B cell (primary cell): ENCODE data around the gene SPTBN1. TPM values are rescaled to one million over a fixed set of nuclear protein-coding genes. Genes with fewer than 3 reads are reported as not detected.

Experiments
- ATAC-seq: fragments of 200-7000 bp; cut with Tn5 transposase; one replicate; pipeline ENCODE4 v1.10.0; 2021; ENCODE audit warnings: low read depth, mild to moderate bottlenecking, moderate number of reproducible peaks, moderate library complexity
- CTCF ChIA-PET: fragments of 350-600 bp; sonication (Branson Sonifier 250); formaldehyde crosslinking; loops from one replicate; lab custom pipeline; 2021; ENCODE audit warnings: antibody characterized with exemption, inconsistent platforms; lab: Charles Lee
- POLR2A ChIA-PET: fragments of 350-600 bp; sonication (Branson Sonifier 250); formaldehyde crosslinking; loops from one replicate; lab custom pipeline; 2021; ENCODE audit warnings: antibody characterized with exemption; lab: Charles Lee
- DNase-seq: peaks from one replicate; pipeline ENCODE4 v3.0.0; 2013
- H2AFZ ChIP-seq: 2 replicates; pipeline ENCODE4 v1.6.1; 2012; ENCODE audit warnings: mild to moderate bottlenecking, low read depth, low read length; ENCODE audit not compliant: insufficient read depth, poor library complexity, severe bottlenecking
- H3K27ac ChIP-seq, 2 donors: 1 replicate in 1 of 2; 2 replicates in 1 of 2; pipeline ENCODE4 v1.5.1; 2012 to 2013; ENCODE audit warnings: low read length in 2 of 2, mild to moderate bottlenecking in 2 of 2, moderate library complexity in 1 of 2
- H3K27me3 ChIP-seq, 4 experiments: fragments of 200-600 bp in 1 of 4; sonication (generic) in 1 of 4; replicated peaks in 1 of 4; 1 replicate in 2 of 4; 2 replicates in 2 of 4; pipeline versions ENCODE4 v1.6.1 to v1.7.0; 2013 to 2016; ENCODE audit warnings: low read length in 3 of 4, mild to moderate bottlenecking in 2 of 4, mixed read lengths in 1 of 4, moderate library complexity in 1 of 4; ENCODE audit not compliant: insufficient read depth in 4 of 4, control insufficient read depth in 3 of 4; ENCODE audit errors: control extremely low read depth in 1 of 4
- H3K36me3 ChIP-seq, 2 experiments: replicated peaks in 1 of 2; 1 replicate in 1 of 2; 2 replicates in 1 of 2; pipeline versions ENCODE4 v1.6.1 to v1.7.1; 2013; ENCODE audit warnings: low read length in 1 of 2; ENCODE audit not compliant: insufficient read depth in 2 of 2, control insufficient read depth in 1 of 2; ENCODE audit errors: control extremely low read depth in 1 of 2, extremely low read depth in 1 of 2
- H3K4me1 ChIP-seq, 2 donors: fragments of 200-600 bp in 1 of 2; sonication (generic) in 1 of 2; 1 replicate in 1 of 2; 2 replicates in 1 of 2; pipeline versions ENCODE4 v1.5.1 to v1.6.1; 2013 to 2017; ENCODE audit warnings: low read length in 2 of 2; ENCODE audit not compliant: control insufficient read depth in 2 of 2, insufficient read depth in 2 of 2
- H3K4me2 ChIP-seq: replicated peaks from 2 replicates; pipeline ENCODE3; 2012; ENCODE audit warnings: mild to moderate bottlenecking, low read depth, low read length; ENCODE audit not compliant: poor library complexity, severe bottlenecking
- H3K4me3 ChIP-seq, 5 experiments: fragments of 200-600 bp in 1 of 5; sonication (generic) in 1 of 5; 1 replicate in 3 of 5; 2 replicates in 2 of 5; pipeline versions ENCODE4 v1.5.1 to v1.7.0; 2011 to 2016; ENCODE audit warnings: low read length in 4 of 5, mild to moderate bottlenecking in 4 of 5, low read depth in 2 of 5, control low read depth in 1 of 5, moderate library complexity in 1 of 5; ENCODE audit not compliant: insufficient read depth in 1 of 5; ENCODE audit errors: control extremely low read depth in 1 of 5, extremely low read depth in 1 of 5
- H3K79me2 ChIP-seq: fragments of 200-600 bp; sonication (generic); one replicate; pipeline ENCODE4 v1.6.0; 2016; ENCODE audit warnings: low read length; ENCODE audit not compliant: control insufficient read depth, insufficient read depth
- H3K9ac ChIP-seq: fragments of 200-600 bp; sonication (generic); 2 replicates; pipeline ENCODE4 v1.6.1; 2017; ENCODE audit warnings: mild to moderate bottlenecking, low read length, moderate library complexity
- H3K9me3 ChIP-seq, 3 donors: one replicate each; pipeline versions ENCODE4 v1.6.1 to v1.7.1; 2013; ENCODE audit warnings: low read length in 2 of 3; ENCODE audit not compliant: control insufficient read depth in 2 of 3, insufficient read depth in 1 of 3; ENCODE audit errors: control extremely low read depth in 1 of 3
- H4K20me1 ChIP-seq: 2 replicates; pipeline ENCODE4 v1.6.0; 2012; ENCODE audit warnings: mild to moderate bottlenecking, low read length; ENCODE audit not compliant: insufficient read depth, control insufficient read depth, poor library complexity, severe bottlenecking
- H3K27ac Mint-ChIP-seq: one replicate; pipeline ENCODE4 v1.8.0; 2021; ENCODE audit warnings: mixed read lengths
- H3K27me3 Mint-ChIP-seq: one replicate; pipeline ENCODE4 v1.8.0; 2021; ENCODE audit warnings: mixed read lengths
- H3K4me1 Mint-ChIP-seq: one replicate; pipeline ENCODE4 v1.8.0; 2021; ENCODE audit warnings: mixed read lengths
- H3K4me3 Mint-ChIP-seq: one replicate; pipeline ENCODE4 v1.8.0; 2021; ENCODE audit warnings: mixed read lengths
- H3K9me3 Mint-ChIP-seq: one replicate; pipeline ENCODE4 v1.8.0; 2022; ENCODE audit warnings: mixed read lengths; ENCODE audit not compliant: insufficient read depth
- CTCF ChIP-seq: fragments of 200-600 bp; IDR thresholded peaks from one replicate; pipeline ENCODE4 v1.8.0; 2022; ENCODE audit warnings: antibody characterized with exemption, mild to moderate bottlenecking
- EZH2 ChIP-seq: IDR thresholded peaks from 2 replicates; pipeline ENCODE4 v1.6.1; 2012; ENCODE audit warnings: borderline replicate concordance, low read depth, mild to moderate bottlenecking, moderate library complexity, low read length; ENCODE audit not compliant: insufficient read depth, poor library complexity, severe bottlenecking
- WGBS: methylation state at CpG from one replicate; pipeline ENCODE4 v1.1.5; 2013; ENCODE audit warnings: missing lambda C conversion rate; ENCODE audit not compliant: insufficient coverage; 5-methylcytosine and 5-hydroxymethylcytosine counted together
- intact Hi-C: fragments of 100-400 bp; cut with micrococcal nuclease; formaldehyde crosslinking; loops from one replicate; pipeline ENCODE4 v1.10.0; 2022
- polyA plus RNA-seq: library from polyadenylated mRNA; depleted of rRNA; stranded (reverse); fragments of >200 nt; gene quantifications from 2 replicates; pipeline ENCODE4 v1.2.3, GENCODE V29; 2012
- total RNA-seq, 2 donors: library from RNA; stranded (reverse); fragments of 120-200 nt in 1 of 2; gene quantifications; 1 replicate in 1 of 2; 2 replicates in 1 of 2; pipeline versions ENCODE4 v1.2.3 to v1.2.4, GENCODE V29; 2013 to 2022

SPTBN1 gene
- total and polyA plus RNA-seq, 2 donors (not counting 1 experiment from before 2014, with no cell fraction given): 43.7 to 144 TPM

DNA sequence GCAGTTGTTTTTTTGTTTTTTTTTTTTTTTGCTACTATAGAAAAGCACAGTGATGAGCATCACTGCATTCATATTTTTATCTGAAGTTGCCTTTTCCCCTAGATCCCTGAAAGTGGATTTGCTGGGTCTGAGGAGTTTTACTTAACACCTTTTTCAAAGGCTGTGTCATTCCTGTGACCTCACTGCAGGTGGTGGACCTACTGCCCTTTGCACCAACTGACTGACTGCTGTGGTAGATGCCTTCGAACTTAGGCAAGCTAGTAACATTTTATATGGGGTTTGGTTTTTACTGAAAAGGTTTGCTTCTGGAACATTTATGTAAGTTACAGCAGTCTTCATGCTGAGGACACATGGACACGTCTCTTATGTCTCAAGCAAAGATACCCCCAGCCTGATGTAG is 36.2 kb downstream of the SPTBN1 start:
- H3K27ac ChIP-seq: no peak overlapping the region
- Mint-ChIP-seq H3K4me1 (no peaks in the 10 kb centered on the region), H3K4me3 (no peak overlapping the region), H3K9me3 (no peaks in the 10 kb centered on the region), H3K27ac (no peak overlapping the region), H3K27me3 (peaks cover 26% of the 10 kb centered on the region)
- H3K36me3 ChIP-seq: no peaks in the 10 kb centered on the region
- no peak overlapping the region for H3K4me3 ChIP-seq
- H3K27me3 ChIP-seq: no peaks in the 10 kb centered on the region
- intact Hi-C loops: no loop called here
- no peak overlapping the region for H3K9ac ChIP-seq
- ChIA-PET POLR2A (no interaction called here), CTCF (no interaction called here)
- WGBS: no CpG with 5 or more reads among the region's 2 CpGs
- TF ChIP-seq EZH2 (no peak), CTCF (no peak)
- no peaks in the 10 kb centered on the region for H3K4me1 ChIP-seq
- H3K9me3 ChIP-seq: no peaks in the 10 kb centered on the region
- no peak overlapping the region for H3K4me2 ChIP-seq
- no peaks in the 10 kb centered on the region for H4K20me1 ChIP-seq
- ATAC-seq (no peak), DNase-seq (no peak)
- H2AFZ ChIP-seq: no peak overlapping the region
- H3K79me2 ChIP-seq: no peaks in the 10 kb centered on the region

GRCh38 chr2:54494087-54494486 is 38.0 kb downstream of the SPTBN1 start:
- H3K9ac ChIP-seq: no peak overlapping the region
- intact Hi-C loops: no loop called here
- Mint-ChIP-seq H3K9me3 (no peaks in the 10 kb centered on the region), H3K27ac (no peak overlapping the region), H3K27me3 (peaks cover 26% of the 10 kb centered on the region), H3K4me3 (no peak overlapping the region), H3K4me1 (no peaks in the 10 kb centered on the region)
- no peaks in the 10 kb centered on the region for H3K4me1 ChIP-seq
- ChIA-PET POLR2A (no interaction called here), CTCF (no interaction called here)
- H3K27me3 ChIP-seq: no peaks in the 10 kb centered on the region
- no peaks in the 10 kb centered on the region for H4K20me1 ChIP-seq
- H2AFZ ChIP-seq: no peak overlapping the region
- no peak for DNase-seq
- no peaks in the 10 kb centered on the region for H3K9me3 ChIP-seq
- WGBS: no CpG with 5 or more reads among the region's 3 CpGs
- TF ChIP-seq CTCF (no peak), EZH2 (no peak)
- no peak for ATAC-seq
- H3K79me2 ChIP-seq: no peaks in the 10 kb centered on the region
- no peak overlapping the region for H3K4me3 ChIP-seq
- H3K27ac ChIP-seq: no peak overlapping the region
- H3K36me3 ChIP-seq: no peaks in the 10 kb centered on the region
- H3K4me2 ChIP-seq: no peak overlapping the region
